HG02571 (cell line): Measurements from ENCODE around the gene GNAL.

Experiments
- ATAC-seq: cut with Tn5 transposase; IDR thresholded peaks from one replicate; pipeline ENCODE4 v1.9.1; 2021; ENCODE audit warnings: mild to moderate bottlenecking, moderate library complexity; ENCODE audit not compliant: unreplicated experiment

GNAL gene

GRCh38 chr18:11757084-11757590 lies 68.1 kb downstream of the GNAL start:
- no peak for ATAC-seq

GRCh38 chr18:11759456-11759855 lies 70.4 kb downstream of the GNAL start:
- no peak for ATAC-seq

- ATAC-seq = no peak
These were observed 71.6 kb downstream of the GNAL start for GRCh38 chr18:11760498-11761167.

- ATAC-seq = no peak
These were observed 72.5 kb downstream of the GNAL start for GRCh38 chr18:11761553-11761952.

- ATAC-seq = no peak
These were observed 73.4 kb downstream of the GNAL start for GRCh38 chr18:11762429-11762828.

GRCh38 chr18:11767329-11767728 lies 78.3 kb downstream of the GNAL start:
- no peak for ATAC-seq

GRCh38 chr18:11767935-11768334 lies 78.9 kb downstream of the GNAL start:
- ATAC-seq = no peak

- ATAC-seq = no peak
These were observed 86.5 kb downstream of the GNAL start for GRCh38 chr18:11775436-11776174.

GRCh38 chr18:11780042-11780441 lies 91.0 kb downstream of the GNAL start:
- ATAC-seq = no peak

- no peak for ATAC-seq
These were observed 94.8 kb downstream of the GNAL start for GRCh38 chr18:11783716-11784331.

GRCh38 chr18:11784674-11785304 lies 95.7 kb downstream of the GNAL start:
- ATAC-seq = no peak

- ATAC-seq = no peak
These were observed 96.5 kb downstream of the GNAL start for GRCh38 chr18:11785444-11786055.

GRCh38 chr18:11789716-11790510 lies 100.8 kb downstream of the GNAL start:
- no peak for ATAC-seq

- ATAC-seq = no peak
These were observed 102.1 kb downstream of the GNAL start for GRCh38 chr18:11791131-11791530.

GRCh38 chr18:11792632-11793031 lies 103.6 kb downstream of the GNAL start:
- no peak for ATAC-seq

GRCh38 chr18:11794195-11794594 lies 105.1 kb downstream of the GNAL start:
- no peak for ATAC-seq

GRCh38 chr18:11795916-11796315 lies 106.9 kb downstream of the GNAL start:
- ATAC-seq = no peak

- no peak for ATAC-seq
These were observed 109.2 kb downstream of the GNAL start for GRCh38 chr18:11798271-11798670.

- no peak for ATAC-seq
These were observed 110.0 kb downstream of the GNAL start for GRCh38 chr18:11799066-11799465.
